LoVo (cell line): Measurements from ENCODE around the gene CIP2A.

Experiments used
- DNase-seq: peaks from one replicate; pipeline ENCODE4 v3.0.0-alpha.2; 2016; ENCODE audit warnings: low spot score

Gene CIP2A

GRCh38 chr3:108562565-108562964 lies 26.7 kb downstream of the CIP2A start:
- DNase-seq, result no peak

- no peak for DNase-seq
Measured at GRCh38 chr3:108555966-108556581, 33.2 kb downstream of the CIP2A start.

GRCh38 chr3:108554913-108555571 lies 34.2 kb downstream of the CIP2A start:
- DNase-seq, result no peak

- no peak for DNase-seq
Measured at GRCh38 chr3:108554229-108554628, 35.0 kb downstream of the CIP2A start.

GRCh38 chr3:108552267-108553159 lies 36.7 kb downstream of the CIP2A start:
- peak; percentile 41 for DNase-seq

- no peak for DNase-seq
Measured at GRCh38 chr3:108548886-108549285, 40.4 kb downstream of the CIP2A start.

GRCh38 chr3:108548304-108548703 lies 40.9 kb downstream of the CIP2A start:
- no peak for DNase-seq

GRCh38 chr3:108546692-108547091 lies 42.5 kb downstream of the CIP2A start:
- no peak for DNase-seq

GRCh38 chr3:108546247-108546646 lies 43.0 kb downstream of the CIP2A start:
- DNase-seq, result no peak

GRCh38 chr3:108538083-108538482 lies 51.2 kb downstream of the CIP2A start:
- no peak for DNase-seq

GRCh38 chr3:108528459-108529252 lies 60.6 kb downstream of the CIP2A start:
- no peak for DNase-seq

GRCh38 chr3:108527817-108528216 lies 61.4 kb downstream of the CIP2A start:
- DNase-seq, result no peak

GRCh38 chr3:108527109-108527508 lies 62.1 kb downstream of the CIP2A start:
- no peak for DNase-seq

- no peak for DNase-seq
Measured at GRCh38 chr3:108525971-108526370, 63.3 kb downstream of the CIP2A start.

GRCh38 chr3:108525256-108525655 lies 64.0 kb downstream of the CIP2A start:
- no peak for DNase-seq

GRCh38 chr3:108524537-108524936 lies 64.7 kb downstream of the CIP2A start:
- no peak for DNase-seq

- no peak for DNase-seq
Measured at GRCh38 chr3:108518895-108519294, 70.3 kb downstream of the CIP2A start.

GRCh38 chr3:108516881-108517280 lies 72.4 kb downstream of the CIP2A start:
- DNase-seq, result no peak

GRCh38 chr3:108513961-108514360 lies 75.3 kb downstream of the CIP2A start:
- no peak for DNase-seq

GRCh38 chr3:108512671-108513070 lies 76.6 kb downstream of the CIP2A start:
- DNase-seq, result no peak

- DNase-seq, result no peak
Measured at GRCh38 chr3:108511490-108511889, 77.7 kb downstream of the CIP2A start.

GRCh38 chr3:108511055-108511454 lies 78.2 kb downstream of the CIP2A start:
- no peak for DNase-seq
